Astrocyte (in vitro differentiated cells and primary cell): ENCODE results near the gene PLD4. TPM values are rescaled to one million over a fixed set of nuclear protein-coding genes. Genes with fewer than 3 reads are reported as not detected.
"Not testable (repeated sequence)": the region's sequence is repeated elsewhere in the genome, so short reads cannot be mapped to it uniquely, and the experiment has no call there.

Source experiments
- DNase-seq: peaks from one replicate; pipeline ENCODE4 v3.0.0-alpha.2; 2010; ENCODE audit warnings: low read depth
- FAIRE-seq: peaks from 2 replicates; lab custom pipeline; 2011; peaks lifted over from hg19 to GRCh38; lab: Jason Lieb, UNC
- H2AFZ ChIP-seq: 2 replicates; pipeline ENCODE4 v1.6.0; 2012; ENCODE audit warnings: low read depth, low read length, inconsistent platforms
- H3K27ac ChIP-seq: 2 replicates; pipeline ENCODE4 v1.5.1; 2011; ENCODE audit warnings: low read depth, low read length, inconsistent platforms
- H3K27me3 ChIP-seq: 2 replicates; pipeline ENCODE4 v1.6.0; 2011; ENCODE audit warnings: low read length, inconsistent platforms; ENCODE audit not compliant: insufficient read depth
- H3K36me3 ChIP-seq: 2 replicates; pipeline ENCODE4 v1.5.1; 2011; ENCODE audit warnings: low read length, inconsistent platforms; ENCODE audit not compliant: insufficient read depth
- H3K4me1 ChIP-seq: 2 replicates; pipeline ENCODE4 v1.5.1; 2011; ENCODE audit warnings: low read length, inconsistent platforms; ENCODE audit not compliant: insufficient read depth
- H3K4me2 ChIP-seq: 2 replicates; pipeline ENCODE4 v1.6.0; 2012; ENCODE audit warnings: low read length, inconsistent platforms
- H3K4me3 ChIP-seq: 2 replicates; pipeline ENCODE4 v1.5.1; 2011; ENCODE audit warnings: low read depth, mild to moderate bottlenecking, low read length, inconsistent platforms; ENCODE audit not compliant: insufficient read depth
- H3K79me2 ChIP-seq: 2 replicates; pipeline ENCODE4 v1.6.0; 2012; ENCODE audit warnings: mild to moderate bottlenecking, low read length, inconsistent platforms; ENCODE audit not compliant: insufficient read depth
- H3K9ac ChIP-seq: 2 replicates; pipeline ENCODE4 v1.6.0; 2012; ENCODE audit warnings: mild to moderate bottlenecking, low read length, inconsistent platforms
- H3K9me3 ChIP-seq: 2 replicates; pipeline ENCODE4 v1.5.1; 2012; ENCODE audit warnings: low read depth, mild to moderate bottlenecking, low read length, inconsistent platforms; ENCODE audit not compliant: insufficient read depth
- H4K20me1 ChIP-seq: 2 replicates; pipeline ENCODE4 v1.6.0; 2012; ENCODE audit warnings: low read length, inconsistent platforms; ENCODE audit not compliant: insufficient read depth
- H3K27ac Mint-ChIP-seq: one replicate; pipeline ENCODE4 v1.8.0; 2021; ENCODE audit warnings: mild to moderate bottlenecking, mixed read lengths; ENCODE audit not compliant: unreplicated experiment
- H3K27me3 Mint-ChIP-seq: one replicate; pipeline ENCODE4 v1.8.0; 2021; ENCODE audit warnings: low read depth, mixed read lengths; ENCODE audit not compliant: unreplicated experiment
- H3K36me3 Mint-ChIP-seq: one replicate; pipeline ENCODE4 v1.8.0; 2021; ENCODE audit warnings: low read depth, mixed read lengths; ENCODE audit not compliant: unreplicated experiment
- H3K4me1 Mint-ChIP-seq: one replicate; pipeline ENCODE4 v1.8.0; 2021; ENCODE audit warnings: low read depth, mixed read lengths; ENCODE audit not compliant: unreplicated experiment
- H3K4me3 Mint-ChIP-seq: one replicate; pipeline ENCODE4 v1.8.0; 2021; ENCODE audit warnings: mild to moderate bottlenecking, moderate library complexity, mixed read lengths; ENCODE audit not compliant: unreplicated experiment
- H3K9me3 Mint-ChIP-seq: one replicate; pipeline ENCODE4 v1.8.0; 2021; ENCODE audit warnings: mild to moderate bottlenecking, mixed read lengths; ENCODE audit not compliant: unreplicated experiment
- EZH2 ChIP-seq: IDR thresholded peaks from 2 replicates; pipeline ENCODE4 v1.6.1; 2012; ENCODE audit warnings: mild to moderate bottlenecking, low read length, inconsistent platforms; ENCODE audit not compliant: insufficient read depth
- total RNA-seq: library from RNA; stranded (reverse); gene quantifications from 2 replicates; pipeline ENCODE4 v1.2.1, GENCODE V29; 2021
- TF ChIP-seq, protein P1 (sequence below): IDR thresholded peaks from 2 replicates; pipeline ENCODE4 v1.5.1; 2011; ENCODE audit warnings: low read depth, mild to moderate bottlenecking, inconsistent platforms, low read length, moderate library complexity; ENCODE audit not compliant: insufficient read depth

The PLD4 gene
- total RNA-seq, 1 donor from 2014 or later = 0.14 TPM

DNA sequence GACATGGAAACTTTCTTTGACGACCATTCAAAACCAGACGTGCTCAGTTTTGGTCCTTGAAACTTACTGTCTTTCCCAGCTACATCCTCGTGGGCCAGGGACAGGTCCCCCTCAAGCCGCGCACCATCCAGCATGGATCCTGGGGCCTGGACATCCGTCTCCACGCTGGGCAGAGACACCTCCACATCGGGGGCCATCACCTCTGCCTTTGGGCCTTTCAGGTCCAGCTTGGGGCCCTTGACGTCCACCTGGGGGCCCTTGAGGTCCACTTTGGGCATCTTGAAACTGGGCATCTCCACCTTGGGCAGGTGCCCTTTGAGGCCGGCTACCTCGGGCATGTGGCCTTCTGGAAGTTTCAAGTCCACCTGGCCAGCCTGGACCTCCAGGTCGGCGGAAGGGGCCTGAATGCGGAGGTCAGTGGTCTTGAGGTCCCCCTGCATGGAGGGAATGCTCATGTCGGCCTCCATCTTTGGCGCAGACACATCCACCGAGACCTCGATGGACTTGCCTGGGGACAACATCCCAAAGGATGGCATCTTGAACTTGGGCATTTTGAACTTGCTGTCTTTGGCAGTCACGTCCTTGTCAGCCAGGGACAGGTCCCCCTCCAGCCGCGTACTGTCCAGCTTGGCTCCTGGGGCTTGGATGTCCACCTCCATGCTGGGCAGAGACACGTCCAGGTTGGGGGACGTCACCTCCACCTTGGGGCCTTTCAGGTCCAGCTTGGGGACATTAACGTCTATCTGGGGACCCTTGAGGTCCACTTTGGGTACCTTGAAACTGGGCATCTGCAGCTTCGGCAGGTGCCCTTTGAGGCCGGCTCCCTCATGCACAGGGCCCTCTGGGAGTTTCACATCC is 17.1 kb downstream of the PLD4 start:
- FAIRE-seq = no peak
- DNase-seq = no peak

DNA sequence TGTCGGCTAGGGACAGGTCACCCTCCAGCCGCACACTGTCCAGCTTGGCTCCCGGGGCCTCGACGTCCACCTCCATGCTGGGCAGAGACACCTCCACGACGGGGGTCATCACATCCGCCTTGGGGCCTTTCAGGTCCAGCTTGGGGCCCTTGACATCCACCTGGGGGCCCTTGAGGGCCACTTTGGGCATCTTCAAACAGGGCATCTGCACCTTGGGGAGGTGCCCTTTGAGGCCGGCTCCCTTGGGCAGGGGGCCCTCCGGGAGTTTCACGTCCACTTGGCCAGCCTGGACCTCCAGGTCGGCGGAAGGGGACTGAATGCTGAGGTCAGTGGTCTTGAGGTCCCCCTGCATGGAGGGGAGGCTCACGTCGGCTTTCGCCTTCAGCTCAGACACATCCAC is 17.9 kb downstream of the PLD4 start:
- TF ChIP-seq, protein P1, sequence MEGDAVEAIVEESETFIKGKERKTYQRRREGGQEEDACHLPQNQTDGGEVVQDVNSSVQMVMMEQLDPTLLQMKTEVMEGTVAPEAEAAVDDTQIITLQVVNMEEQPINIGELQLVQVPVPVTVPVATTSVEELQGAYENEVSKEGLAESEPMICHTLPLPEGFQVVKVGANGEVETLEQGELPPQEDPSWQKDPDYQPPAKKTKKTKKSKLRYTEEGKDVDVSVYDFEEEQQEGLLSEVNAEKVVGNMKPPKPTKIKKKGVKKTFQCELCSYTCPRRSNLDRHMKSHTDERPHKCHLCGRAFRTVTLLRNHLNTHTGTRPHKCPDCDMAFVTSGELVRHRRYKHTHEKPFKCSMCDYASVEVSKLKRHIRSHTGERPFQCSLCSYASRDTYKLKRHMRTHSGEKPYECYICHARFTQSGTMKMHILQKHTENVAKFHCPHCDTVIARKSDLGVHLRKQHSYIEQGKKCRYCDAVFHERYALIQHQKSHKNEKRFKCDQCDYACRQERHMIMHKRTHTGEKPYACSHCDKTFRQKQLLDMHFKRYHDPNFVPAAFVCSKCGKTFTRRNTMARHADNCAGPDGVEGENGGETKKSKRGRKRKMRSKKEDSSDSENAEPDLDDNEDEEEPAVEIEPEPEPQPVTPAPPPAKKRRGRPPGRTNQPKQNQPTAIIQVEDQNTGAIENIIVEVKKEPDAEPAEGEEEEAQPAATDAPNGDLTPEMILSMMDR = no peak
- H3K27ac Mint-ChIP-seq = no peak overlapping the region
- H4K20me1 ChIP-seq = no peaks in the 10 kb centered on the region
- H3K9me3 Mint-ChIP-seq = no peaks in the 10 kb centered on the region
- no peak overlapping the region for H3K9ac ChIP-seq
- H3K4me1 Mint-ChIP-seq = no peaks in the 10 kb centered on the region
- H3K27me3 Mint-ChIP-seq = peaks cover 34% of the 10 kb centered on the region
- H3K36me3 Mint-ChIP-seq = peaks cover 26% of the 10 kb centered on the region
- no peaks in the 10 kb centered on the region for H3K9me3 ChIP-seq
- no peak overlapping the region for H3K4me3 Mint-ChIP-seq
- no peaks in the 10 kb centered on the region for H3K36me3 ChIP-seq
- FAIRE-seq (no peak), DNase-seq (no peak)
- no peak overlapping the region for H3K4me2 ChIP-seq
- H3K27me3 ChIP-seq = no peaks in the 10 kb centered on the region
- no peaks in the 10 kb centered on the region for H3K4me1 ChIP-seq
- no peak overlapping the region for H3K4me3 ChIP-seq
- no peak overlapping the region for H3K27ac ChIP-seq
- no peaks in the 10 kb centered on the region for H3K79me2 ChIP-seq
- no peak overlapping the region for H2AFZ ChIP-seq

More for the DNA sequence above, 17.1 kb downstream of the PLD4 start:
- H3K4me3 Mint-ChIP-seq = no peak overlapping the region
- no peaks in the 10 kb centered on the region for H3K79me2 ChIP-seq
- no peaks in the 10 kb centered on the region for H3K9me3 ChIP-seq
- H3K4me1 ChIP-seq = no peaks in the 10 kb centered on the region
- no peaks in the 10 kb centered on the region for H3K36me3 ChIP-seq
- H3K27ac ChIP-seq = no peak overlapping the region
- no peak overlapping the region for H3K4me3 ChIP-seq
- H4K20me1 ChIP-seq = no peaks in the 10 kb centered on the region
- H3K4me1 Mint-ChIP-seq = no peaks in the 10 kb centered on the region
- peaks cover 26% of the 10 kb centered on the region for H3K36me3 Mint-ChIP-seq
- no peaks in the 10 kb centered on the region for H3K27me3 ChIP-seq
- H3K27ac Mint-ChIP-seq = no peak overlapping the region
- TF ChIP-seq, protein P1 = no peak
- no peak for TF ChIP-seq EZH2
- H2AFZ ChIP-seq = no peak overlapping the region
- peaks cover 41% of the 10 kb centered on the region for H3K27me3 Mint-ChIP-seq
- no peak overlapping the region for H3K9ac ChIP-seq
- H3K9me3 Mint-ChIP-seq = no peaks in the 10 kb centered on the region
- H3K4me2 ChIP-seq = no peak overlapping the region

DNA sequence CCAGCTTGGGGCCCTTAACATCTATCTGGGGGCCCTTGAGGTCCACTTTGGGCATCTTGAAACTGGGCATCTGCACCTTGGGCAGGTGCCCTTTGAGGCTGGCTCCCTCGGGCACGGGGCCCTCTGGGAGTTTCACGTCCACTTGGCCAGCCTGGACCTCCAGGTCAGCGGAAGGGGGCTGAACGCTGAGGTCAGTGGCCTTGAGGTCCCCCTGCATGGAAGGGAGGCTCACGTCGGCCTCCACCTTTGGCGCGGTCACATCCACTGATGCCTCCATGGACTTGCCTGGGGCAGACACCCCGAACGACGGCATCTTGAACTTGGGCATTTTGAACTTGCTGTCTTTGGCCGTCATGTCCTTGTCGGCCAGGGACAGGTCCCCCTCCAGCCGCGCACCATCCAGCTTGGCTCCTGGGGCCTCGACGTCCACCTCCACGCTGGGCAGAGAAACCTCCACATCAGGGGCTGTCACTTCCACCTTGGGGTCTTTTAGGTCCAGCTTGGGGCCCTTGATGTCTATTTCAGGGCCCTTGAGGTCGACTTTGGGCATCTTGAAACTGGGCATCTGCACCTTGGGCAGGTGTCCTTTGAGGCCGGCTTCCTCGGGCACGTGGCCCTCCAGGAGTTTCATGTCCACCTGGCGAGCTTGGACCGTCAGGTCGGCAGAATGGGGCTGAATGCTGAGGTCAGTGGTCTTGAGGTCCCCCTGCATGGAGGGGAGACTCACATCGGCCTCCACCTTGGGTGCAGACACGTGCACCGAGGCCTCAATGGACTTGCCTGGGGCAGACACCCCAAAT is 18.7 kb downstream of the PLD4 start:
- H3K9me3 Mint-ChIP-seq = not testable (repeated sequence)

DNA sequence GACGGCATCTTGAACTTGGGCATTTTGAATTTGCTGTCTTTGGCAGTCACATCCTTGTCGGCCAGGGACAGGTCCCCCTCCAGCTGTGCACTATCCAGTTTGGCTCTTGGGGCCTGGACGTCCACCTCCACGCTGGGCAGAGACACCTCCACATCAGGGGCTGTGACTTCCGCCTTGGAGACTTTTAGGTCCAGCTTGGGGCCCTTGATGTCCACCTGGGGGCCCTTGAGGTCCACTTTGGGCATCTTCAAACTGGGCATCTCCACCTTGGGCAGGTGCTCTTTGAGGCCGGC is 19.3 kb downstream of the PLD4 start:
- H3K9me3 ChIP-seq, H3K9me3 Mint-ChIP-seq, H3K79me2 ChIP-seq, H3K4me3 Mint-ChIP-seq, H3K27me3 ChIP-seq, FAIRE-seq, H3K27ac ChIP-seq, DNase-seq, H2AFZ ChIP-seq, H3K4me1 ChIP-seq, H3K4me3 ChIP-seq, H4K20me1 ChIP-seq, H3K4me2 ChIP-seq, H3K27ac Mint-ChIP-seq, H3K9ac ChIP-seq, H3K4me1 Mint-ChIP-seq, H3K36me3 ChIP-seq: not testable (repeated sequence)
- Mint-ChIP-seq H3K27me3 (peaks cover 21% of the 10 kb centered on the region), H3K36me3 (peaks cover 23% of the 10 kb centered on the region)

More for the DNA sequence above, 18.7 kb downstream of the PLD4 start:
- H3K9ac ChIP-seq, H3K4me1 Mint-ChIP-seq, H3K27me3 ChIP-seq, H3K4me2 ChIP-seq, H4K20me1 ChIP-seq, H3K36me3 ChIP-seq, H3K4me3 ChIP-seq, H3K27ac Mint-ChIP-seq, H2AFZ ChIP-seq, FAIRE-seq, H3K79me2 ChIP-seq, H3K27ac ChIP-seq, H3K4me3 Mint-ChIP-seq, H3K4me1 ChIP-seq, DNase-seq, H3K9me3 ChIP-seq: not testable (repeated sequence)
- Mint-ChIP-seq H3K36me3 (peaks cover 23% of the 10 kb centered on the region), H3K27me3 (peaks cover 26% of the 10 kb centered on the region)
